Measurements from ENCODE around the gene MEG3.

Gene MEG3

GRCh38 chr14:100861937-100862247 is 36.0 kb downstream of the MEG3 start:
- H3K4me3 ChIP-seq (replicated peaks; ENCODE audit: low read depth, low read length): no peak overlapping the region
- no peak for TF ChIP-seq CTCF (IDR thresholded peaks at IDR 0.05; ENCODE audit: low read length, missing control alignments)
- no peak for DNase-seq (ENCODE audit: low read depth)

GRCh38 chr14:100862277-100862676 is 36.4 kb downstream of the MEG3 start:
- DNase-seq (ENCODE audit: low read depth): no peak
- no peak for TF ChIP-seq CTCF (IDR thresholded peaks at IDR 0.05; ENCODE audit: low read length, missing control alignments)
- no peak overlapping the region for H3K4me3 ChIP-seq (replicated peaks; ENCODE audit: low read depth, low read length)

GRCh38 chr14:100862793-100863192 is 36.9 kb downstream of the MEG3 start:
- no peak for TF ChIP-seq CTCF (IDR thresholded peaks at IDR 0.05; ENCODE audit: low read length, missing control alignments)
- DNase-seq (ENCODE audit: low read depth): no peak
- H3K4me3 ChIP-seq (replicated peaks; ENCODE audit: low read depth, low read length): no peak overlapping the region

- H3K4me3 ChIP-seq (replicated peaks; ENCODE audit: low read depth, low read length): no peak overlapping the region
- DNase-seq (ENCODE audit: low read depth): no peak
- TF ChIP-seq CTCF (IDR thresholded peaks at IDR 0.05; ENCODE audit: low read length, missing control alignments): no peak
These were observed 38.3 kb downstream of the MEG3 start for GRCh38 chr14:100864206-100864605.

- no peak overlapping the region for H3K4me3 ChIP-seq (replicated peaks; ENCODE audit: low read depth, low read length)
- TF ChIP-seq CTCF (IDR thresholded peaks at IDR 0.05; ENCODE audit: low read length, missing control alignments): no peak
- no peak for DNase-seq (ENCODE audit: low read depth)
These were observed 39.2 kb downstream of the MEG3 start for GRCh38 chr14:100864960-100865681.

GRCh38 chr14:100865682-100866591 is 40.0 kb downstream of the MEG3 start:
- no peak overlapping the region for H3K4me3 ChIP-seq (replicated peaks; ENCODE audit: low read depth, low read length)
- no peak for TF ChIP-seq CTCF (IDR thresholded peaks at IDR 0.05; ENCODE audit: low read length, missing control alignments)
- no peak for DNase-seq (ENCODE audit: low read depth)
